SKM-1 (cell line): ENCODE measurements around the gene ADK.

Source experiments
- DNase-seq: peaks from one replicate; lab custom pipeline; 2025; ENCODE audit not compliant: unreplicated experiment; lab: John Stamatoyannopoulos, UW

ADK gene

GRCh38 chr10:74643596-74643975 lies 492.6 kb downstream of the ADK start:
- no peak for DNase-seq

- DNase-seq, result no peak
Observed at GRCh38 chr10:74644738-74645137, 493.7 kb downstream of the ADK start.

GRCh38 chr10:74645692-74646091 lies 494.7 kb downstream of the ADK start:
- no peak for DNase-seq

DNA sequence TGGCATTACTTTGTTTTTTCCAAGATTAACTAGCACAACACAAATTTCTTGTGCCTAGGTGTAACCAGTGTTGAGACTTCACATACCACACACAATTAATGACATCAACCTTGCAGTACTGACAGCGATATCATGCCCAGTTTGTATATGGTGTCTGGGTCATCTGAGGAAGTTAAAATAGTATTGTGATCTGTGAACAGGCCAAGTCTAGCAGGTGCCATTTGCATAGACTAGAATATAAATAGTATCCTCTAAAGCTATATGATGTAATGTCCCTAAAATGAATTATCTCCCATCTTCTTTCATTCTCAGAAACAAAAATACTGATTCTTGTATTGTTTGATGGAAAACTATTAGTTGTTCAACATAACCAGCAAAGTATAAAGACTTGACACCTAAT lies 499.6 kb downstream of the ADK start:
- no peak for DNase-seq

- no peak for DNase-seq
Observed at GRCh38 chr10:74651565-74651964, 500.5 kb downstream of the ADK start.

DNA sequence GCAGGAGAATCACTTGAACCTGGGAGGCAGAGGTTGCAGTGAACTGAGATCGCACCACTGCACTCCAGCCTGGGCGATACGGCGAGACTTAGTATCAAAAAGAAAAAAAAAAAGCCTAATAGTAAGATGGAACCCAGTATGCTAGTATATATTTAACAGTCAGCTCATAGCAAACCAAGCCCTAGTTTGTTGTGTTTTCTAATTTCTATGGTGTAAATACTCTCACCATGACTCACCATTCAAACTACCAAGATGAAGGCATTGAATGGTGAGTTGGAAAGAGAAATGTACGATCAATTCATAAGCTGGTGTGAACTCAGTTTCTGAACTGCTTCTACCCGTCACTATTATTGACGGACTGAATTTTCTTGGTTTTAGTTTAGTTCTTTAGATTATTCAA lies 501.6 kb downstream of the ADK start:
- no peak for DNase-seq

GRCh38 chr10:74658511-74658910 lies 507.5 kb downstream of the ADK start:
- no peak for DNase-seq

DNA sequence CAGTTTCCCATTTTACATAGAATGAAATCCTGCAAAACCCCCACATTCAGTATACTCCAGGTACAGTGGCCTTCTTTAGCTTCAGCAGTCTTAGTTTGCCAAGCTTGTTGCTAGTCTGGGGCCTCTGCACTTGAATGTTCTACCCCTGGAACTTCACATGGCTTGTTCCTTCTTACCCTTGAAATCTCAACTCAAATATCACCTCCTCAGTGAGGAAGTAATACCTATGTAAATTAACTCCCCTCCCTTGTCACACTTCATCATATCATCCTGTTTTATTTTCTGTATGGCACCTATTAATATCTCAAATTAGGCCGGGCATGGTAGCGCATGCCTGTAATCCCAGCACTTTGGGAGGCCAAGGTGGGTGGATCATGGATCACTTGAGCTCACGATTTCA lies 511.6 kb downstream of the ADK start:
- no peak for DNase-seq

GRCh38 chr10:74669210-74669609 lies 518.2 kb downstream of the ADK start:
- no peak for DNase-seq

GRCh38 chr10:74671716-74672115 lies 520.7 kb downstream of the ADK start:
- DNase-seq, result no peak

DNA sequence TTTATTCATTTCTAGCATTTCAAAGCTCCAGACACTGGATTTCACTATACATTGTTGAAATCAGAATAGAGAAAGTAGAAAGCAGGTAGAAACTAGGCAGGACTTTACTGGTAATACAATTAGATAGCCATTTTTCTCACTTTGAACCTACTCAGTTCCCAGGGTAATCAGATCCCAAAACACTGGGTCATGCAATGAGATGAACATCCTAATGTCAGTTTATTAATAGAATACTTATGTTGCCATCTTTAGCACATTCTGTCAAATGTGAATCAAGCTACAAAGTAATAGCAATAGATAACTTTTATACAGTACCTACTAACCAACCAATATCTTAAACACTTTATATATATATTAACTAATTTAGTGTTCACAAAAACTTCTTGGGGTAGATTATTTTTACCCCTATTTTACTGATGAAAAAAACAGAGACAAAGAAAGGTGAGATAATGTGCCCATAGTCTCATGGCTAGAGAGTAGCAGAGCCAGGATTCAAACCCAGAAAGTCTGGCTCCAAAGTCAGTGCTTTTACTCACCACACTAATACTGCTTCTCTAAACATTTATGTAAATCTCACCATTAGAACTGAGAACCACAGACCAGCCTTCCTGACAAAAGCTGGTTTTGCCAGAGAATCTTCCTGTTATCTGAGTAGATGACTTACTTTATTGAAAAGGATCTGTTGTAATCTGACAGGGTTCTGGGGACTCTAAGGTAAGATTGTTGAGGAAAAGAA lies 521.6 kb downstream of the ADK start:
- no peak for DNase-seq

- DNase-seq, result no peak
Observed at GRCh38 chr10:74674927-74675326, 523.9 kb downstream of the ADK start.

DNA sequence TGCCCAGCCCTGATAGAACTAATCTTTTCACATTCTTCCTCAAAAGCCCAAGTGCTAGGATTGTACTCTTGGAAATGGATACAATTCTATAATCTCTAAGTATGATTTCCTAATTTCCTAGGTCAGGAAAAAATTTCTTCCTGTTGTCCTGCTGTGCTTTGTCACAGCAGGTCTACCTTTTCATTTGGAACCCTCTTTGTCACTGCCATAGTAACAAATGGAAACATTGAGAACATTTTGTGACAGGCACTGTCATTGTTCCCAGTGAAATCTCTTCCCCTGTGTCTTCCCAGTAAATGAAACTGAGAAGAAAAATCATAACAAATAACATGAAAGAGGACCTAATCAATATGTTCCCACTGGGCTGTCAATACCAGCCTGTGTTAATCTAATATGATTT lies 524.5 kb downstream of the ADK start:
- DNase-seq, result no peak

DNA sequence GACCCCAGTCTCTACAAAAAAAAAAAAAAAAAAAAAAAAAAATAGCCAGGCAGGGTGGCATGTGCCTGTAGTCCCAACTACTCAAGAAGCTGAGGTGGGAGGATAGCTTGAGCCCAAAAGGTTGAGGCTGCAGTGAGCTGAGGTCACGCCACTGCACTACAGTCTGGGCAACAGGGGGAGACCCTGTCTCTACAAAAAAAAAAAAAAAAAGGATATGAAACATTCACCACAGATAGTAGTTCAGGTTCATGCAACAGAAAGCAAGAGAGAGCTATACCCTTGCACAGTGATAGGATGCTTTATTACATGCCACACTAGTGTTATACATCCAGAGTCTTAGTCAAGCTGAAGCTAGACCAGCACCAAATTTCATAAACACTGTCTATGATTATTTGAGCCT lies 526.9 kb downstream of the ADK start:
- DNase-seq, result no peak

DNA sequence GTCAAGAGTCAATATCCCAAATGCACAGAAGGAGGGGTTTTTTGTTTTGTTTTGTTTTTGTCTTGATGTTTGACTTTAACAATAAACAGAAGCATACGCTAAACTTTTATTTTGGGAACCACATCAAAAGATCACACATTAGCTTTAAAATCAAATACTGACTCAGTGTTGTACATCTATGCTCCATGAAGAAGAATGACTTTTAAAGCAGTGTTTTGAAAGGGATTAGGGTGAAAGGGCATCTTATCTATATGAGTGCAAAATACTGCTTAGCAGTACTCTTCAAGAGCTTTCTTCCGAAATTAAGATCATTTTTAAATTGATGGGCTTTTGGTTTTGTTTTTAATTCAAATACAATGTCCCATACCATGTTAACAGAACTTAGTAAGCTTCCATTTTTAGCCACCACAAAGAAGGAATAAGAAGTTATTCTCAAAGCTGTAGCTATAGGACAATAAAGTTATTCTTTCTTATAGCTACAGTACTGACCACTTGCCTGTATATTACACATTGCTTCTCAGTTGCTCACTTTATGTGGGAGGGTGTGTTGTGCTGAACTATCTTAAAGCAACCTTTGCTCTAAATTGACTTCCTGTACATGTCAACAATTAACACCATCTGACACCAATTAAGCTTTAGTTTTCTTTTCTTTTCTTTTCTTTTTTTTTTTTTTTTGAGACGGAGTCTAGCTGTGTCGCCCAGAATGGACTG lies 531.1 kb downstream of the ADK start:
- DNase-seq, result no peak

GRCh38 chr10:74683067-74683466 lies 532.0 kb downstream of the ADK start:
- no peak for DNase-seq

DNA sequence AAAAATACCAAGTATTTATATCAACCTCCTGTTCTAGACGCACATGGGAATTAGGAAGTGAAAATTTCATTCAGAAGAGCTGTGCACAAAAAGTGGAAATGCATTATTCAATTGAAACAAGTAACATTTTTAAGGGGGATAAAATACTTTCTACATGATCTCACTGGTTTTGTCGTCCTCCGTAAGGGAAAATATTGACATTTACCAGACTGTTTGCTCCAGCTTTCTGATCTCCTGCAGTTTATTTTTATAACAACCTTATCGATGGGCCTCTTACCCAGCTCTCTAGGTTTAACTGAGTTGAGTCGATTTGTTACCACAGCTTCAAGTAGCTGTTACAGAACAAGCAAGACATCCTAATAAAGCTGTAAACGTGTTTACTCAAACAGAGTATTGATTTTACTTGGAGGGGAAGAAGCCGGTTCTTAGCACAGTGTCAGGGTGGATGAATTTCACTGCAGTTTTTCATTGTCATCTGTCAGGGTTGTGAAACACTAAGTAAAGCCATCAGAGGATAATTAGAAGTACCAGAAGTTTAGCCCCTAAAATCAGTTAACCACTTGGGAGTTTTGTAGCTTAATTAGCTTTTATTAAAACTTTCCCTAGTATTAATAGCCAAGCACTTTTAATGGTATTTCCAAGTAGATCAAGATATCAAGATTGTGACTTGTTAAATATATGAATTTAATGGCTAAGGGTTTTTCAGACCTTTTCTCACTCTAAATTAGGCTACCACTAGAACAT lies 532.8 kb downstream of the ADK start:
- no peak for DNase-seq

GRCh38 chr10:74684462-74684861 lies 533.4 kb downstream of the ADK start:
- DNase-seq, result no peak

DNA sequence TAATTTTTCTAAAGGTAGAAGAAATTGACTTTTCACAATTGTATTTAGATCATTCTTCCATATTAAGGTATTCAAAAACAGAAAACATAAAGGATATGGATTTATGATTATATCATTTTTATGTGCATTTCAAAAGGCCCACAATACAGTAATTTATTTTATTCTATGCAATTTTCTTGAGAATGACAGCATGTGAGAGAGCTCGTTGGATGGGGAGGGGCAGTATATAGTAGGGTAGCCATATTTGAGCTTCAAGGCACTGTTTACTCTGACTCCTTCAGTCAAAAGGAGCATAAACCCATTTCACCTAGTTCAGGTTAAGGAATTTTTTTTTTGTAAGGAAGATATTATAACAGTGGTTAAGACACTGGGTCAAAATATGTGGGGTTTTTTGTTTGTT lies 534.5 kb downstream of the ADK start:
- DNase-seq, result no peak

DNA sequence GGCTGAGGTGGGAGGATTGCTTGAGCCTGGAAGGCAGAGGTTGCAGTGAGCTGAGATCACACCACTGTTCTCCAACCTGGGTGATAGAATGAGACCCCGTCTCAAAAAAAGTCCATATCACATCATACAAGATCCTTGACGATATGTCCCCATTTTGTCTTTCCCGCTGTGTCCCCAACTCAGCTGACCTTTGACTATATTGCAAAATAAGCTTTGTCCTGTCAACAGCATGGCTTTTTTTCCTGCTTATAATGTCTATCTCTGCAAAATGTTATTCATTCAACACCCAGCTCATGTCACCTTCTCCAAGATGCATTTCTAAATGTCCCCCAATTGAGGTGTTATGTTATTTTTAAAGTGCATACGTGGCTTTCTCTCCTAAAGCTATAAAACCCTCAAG lies 539.4 kb downstream of the ADK start:
- DNase-seq, result no peak

DNA sequence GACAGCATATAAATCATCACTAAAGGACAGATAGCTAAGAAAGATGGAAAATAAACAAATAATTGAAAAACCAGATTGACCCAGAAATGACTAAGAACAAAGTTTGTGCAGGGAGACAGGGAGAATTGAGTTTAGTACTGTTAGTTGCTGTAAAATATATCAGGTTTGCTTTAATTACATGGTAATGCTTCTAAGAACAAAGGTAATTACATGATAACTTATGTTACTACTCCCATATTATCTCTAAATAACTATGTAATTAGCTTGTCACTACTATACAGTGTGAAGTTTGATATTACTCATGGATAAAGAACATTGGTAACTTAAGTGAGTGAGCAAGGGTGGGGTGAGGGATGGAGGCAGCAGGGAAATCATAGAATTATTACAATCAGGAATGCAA lies 540.1 kb downstream of the ADK start:
- no peak for DNase-seq
